ENCODE data around the gene TMEM205. TPM values are rescaled to one million over a fixed set of nuclear protein-coding genes. Genes with fewer than 3 reads are reported as not detected.

TMEM205 gene
- total and polyA plus RNA-seq, 10 of the 15 experiments (the other 5 are each of a cell fraction or from before 2014, with no cell fraction given), result 27.8 to 144 (median 88.3) TPM

DNA sequence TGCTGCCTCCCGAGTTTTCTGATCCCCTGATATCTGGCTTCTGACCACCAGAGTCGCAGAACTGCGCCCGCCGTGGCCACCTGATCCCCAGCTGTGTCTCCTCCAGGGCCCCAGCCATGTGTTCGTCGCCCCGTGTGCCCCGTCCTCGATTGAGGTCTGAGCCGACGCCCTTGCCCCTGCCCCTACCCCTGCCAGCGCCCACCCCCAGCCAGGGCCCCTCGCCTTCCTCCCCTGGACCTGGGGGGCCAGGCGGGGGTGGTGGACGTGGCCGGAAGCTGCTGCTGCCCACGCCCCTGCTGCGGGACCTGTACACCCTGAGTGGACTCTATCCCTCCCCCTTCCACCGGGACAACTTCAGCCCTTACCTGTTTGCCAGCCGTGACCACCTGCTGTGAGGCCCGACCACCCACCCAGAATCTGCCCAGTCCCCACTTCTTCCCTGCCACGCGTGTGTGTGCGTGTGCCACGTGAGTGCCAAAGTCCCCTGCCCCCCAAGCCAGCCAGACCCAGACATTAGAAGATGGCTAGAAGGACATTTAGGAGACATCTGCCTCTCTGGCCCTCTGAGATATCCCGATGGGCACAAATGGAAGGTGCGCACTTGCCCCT lies 18.3 kb upstream of the TMEM205 start:
- in situ Hi-C loops (cut with MboI), result no loop called here
- POLR2A ChIA-PET, result no interaction called here
- Histone ChIP-seq H3K9me3 (replicated peaks; ENCODE audit: control insufficient read depth, insufficient read depth, low read length) (no peaks in the 10 kb centered on the region), H3K9ac (ENCODE audit: control insufficient read depth, insufficient read depth, low read length) (no peak overlapping the region), H3K27me3 (replicated peaks in 1 of 2; ENCODE audit: control insufficient read depth in 2 of 2, insufficient read depth in 2 of 2, low read length in 1 of 2) (no peaks in the 10 kb centered on the region), H3K36me3 (ENCODE audit: control insufficient read depth in 2 of 2, insufficient read depth in 2 of 2, low read length in 1 of 2) (no peaks in the 10 kb centered on the region), H3K27ac (ENCODE audit: control insufficient read depth, insufficient read depth) (no peak overlapping the region), H2AFZ (ENCODE audit: control insufficient read depth, low read depth, low read length) (no peak overlapping the region), H4K20me1 (ENCODE audit: control insufficient read depth, insufficient read depth) (no peaks in the 10 kb centered on the region), H3K79me2 (ENCODE audit: control insufficient read depth, insufficient read depth, low read length) (no peaks in the 10 kb centered on the region), H3K4me3 (no peak overlapping the region), H3K4me1 (ENCODE audit: control insufficient read depth, insufficient read depth, low read length) (no peaks in the 10 kb centered on the region), H3K4me2 (ENCODE audit: control insufficient read depth, insufficient read depth) (no peak overlapping the region)
- FAIRE-seq (no peak), ATAC-seq (no peak), DNase-seq (ENCODE audit: low read depth, low spot score) (no peak)
- TF ChIP-seq, protein P1, sequence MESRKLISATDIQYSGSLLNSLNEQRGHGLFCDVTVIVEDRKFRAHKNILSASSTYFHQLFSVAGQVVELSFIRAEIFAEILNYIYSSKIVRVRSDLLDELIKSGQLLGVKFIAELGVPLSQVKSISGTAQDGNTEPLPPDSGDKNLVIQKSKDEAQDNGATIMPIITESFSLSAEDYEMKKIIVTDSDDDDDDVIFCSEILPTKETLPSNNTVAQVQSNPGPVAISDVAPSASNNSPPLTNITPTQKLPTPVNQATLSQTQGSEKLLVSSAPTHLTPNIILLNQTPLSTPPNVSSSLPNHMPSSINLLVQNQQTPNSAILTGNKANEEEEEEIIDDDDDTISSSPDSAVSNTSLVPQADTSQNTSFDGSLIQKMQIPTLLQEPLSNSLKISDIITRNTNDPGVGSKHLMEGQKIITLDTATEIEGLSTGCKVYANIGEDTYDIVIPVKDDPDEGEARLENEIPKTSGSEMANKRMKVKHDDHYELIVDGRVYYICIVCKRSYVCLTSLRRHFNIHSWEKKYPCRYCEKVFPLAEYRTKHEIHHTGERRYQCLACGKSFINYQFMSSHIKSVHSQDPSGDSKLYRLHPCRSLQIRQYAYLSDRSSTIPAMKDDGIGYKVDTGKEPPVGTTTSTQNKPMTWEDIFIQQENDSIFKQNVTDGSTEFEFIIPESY (IDR thresholded peaks at IDR 0.05), result no peak
- TF ChIP-seq GATAD2B (conservative IDR thresholded peaks at IDR 0.05; ENCODE audit: low read depth), result no peak
- TF ChIP-seq, protein P2, sequence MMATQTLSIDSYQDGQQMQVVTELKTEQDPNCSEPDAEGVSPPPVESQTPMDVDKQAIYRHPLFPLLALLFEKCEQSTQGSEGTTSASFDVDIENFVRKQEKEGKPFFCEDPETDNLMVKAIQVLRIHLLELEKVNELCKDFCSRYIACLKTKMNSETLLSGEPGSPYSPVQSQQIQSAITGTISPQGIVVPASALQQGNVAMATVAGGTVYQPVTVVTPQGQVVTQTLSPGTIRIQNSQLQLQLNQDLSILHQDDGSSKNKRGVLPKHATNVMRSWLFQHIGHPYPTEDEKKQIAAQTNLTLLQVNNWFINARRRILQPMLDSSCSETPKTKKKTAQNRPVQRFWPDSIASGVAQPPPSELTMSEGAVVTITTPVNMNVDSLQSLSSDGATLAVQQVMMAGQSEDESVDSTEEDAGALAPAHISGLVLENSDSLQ (IDR thresholded peaks at IDR 0.05), result no peak
- CTCF ChIA-PET, result interaction anchor here (1.3 kb wide), 1 partner anchor 13 kb away, joined by 3 read pairs; no protein-coding TSS in a partner anchor
- SMC1A ChIA-PET (ENCODE audit: uncharacterized antibody, unreplicated experiment), result no interaction called here
- intact Hi-C loops (cut with micrococcal nuclease; ENCODE audit: unreplicated experiment), result no loop called here
- WGBS (ENCODE audit: insufficient coverage, insufficient replicate concordance, low lambda C conversion rate, missing lambda C conversion rate), result 84% methylated on average over 22 of the region's 28 CpGs
- no TSS peak for BruUV-seq (replicated peaks)
- RAD21 ChIA-PET (ENCODE audit: unreplicated experiment), result no interaction called here

DNA sequence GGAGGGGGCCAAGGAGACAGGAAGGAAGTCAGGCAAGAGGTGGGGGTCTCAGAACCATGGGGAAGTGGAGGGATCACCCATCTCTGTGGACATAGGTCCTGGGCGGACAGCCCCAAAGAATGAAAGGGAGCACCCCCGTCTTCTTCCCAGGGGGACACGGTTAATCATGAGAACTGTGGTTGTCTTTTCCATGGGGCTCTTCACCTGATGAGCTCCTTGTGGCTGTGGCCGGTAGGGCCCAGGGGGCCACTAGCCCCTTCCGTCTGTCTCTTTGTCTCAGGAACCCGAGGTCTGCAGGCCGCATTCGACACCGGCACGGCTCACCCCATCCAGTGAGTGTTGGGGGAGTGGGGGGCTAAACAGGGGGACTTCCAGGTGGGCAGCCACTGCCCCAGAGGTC lies 17.8 kb upstream of the TMEM205 start:
- TF ChIP-seq MYB (IDR thresholded peaks at IDR 0.05; ENCODE audit: borderline replicate concordance, low read depth, low read length) (no peak), CBX3 (IDR thresholded peaks at IDR 0.05; ENCODE audit: borderline replicate concordance, low read depth) (no peak)
- intact Hi-C loops (cut with micrococcal nuclease; ENCODE audit: unreplicated experiment), result no loop called here
- Histone ChIP-seq H3K9ac (ENCODE audit: control insufficient read depth, insufficient read depth, low read length) (no peak overlapping the region), H3K79me2 (ENCODE audit: control insufficient read depth, insufficient read depth, low read length) (no peaks in the 10 kb centered on the region), H3K4me3 (no peak overlapping the region), H3K9me3 (replicated peaks; ENCODE audit: control insufficient read depth, insufficient read depth, low read length) (no peaks in the 10 kb centered on the region), H4K20me1 (ENCODE audit: control insufficient read depth, insufficient read depth) (no peaks in the 10 kb centered on the region), H3K4me1 (ENCODE audit: control insufficient read depth, insufficient read depth, low read length) (no peaks in the 10 kb centered on the region), H2AFZ (ENCODE audit: control insufficient read depth, low read depth, low read length) (no peak overlapping the region), H3K4me2 (ENCODE audit: control insufficient read depth, insufficient read depth) (no peak overlapping the region), H3K36me3 (ENCODE audit: control insufficient read depth in 2 of 2, insufficient read depth in 2 of 2, low read length in 1 of 2) (no peaks in the 10 kb centered on the region), H3K27ac (ENCODE audit: control insufficient read depth, insufficient read depth) (no peak overlapping the region), H3K27me3 (replicated peaks in 1 of 2; ENCODE audit: control insufficient read depth in 2 of 2, insufficient read depth in 2 of 2, low read length in 1 of 2) (no peaks in the 10 kb centered on the region)
- ChIA-PET CTCF (interaction anchor here (1.3 kb wide), 1 partner anchor 14 kb away, joined by 3 read pairs; no protein-coding TSS in a partner anchor), RAD21 (ENCODE audit: unreplicated experiment) (interaction anchor here (1.4 kb wide), 1 partner anchor 10 kb away, joined by 5 read pairs; the partner anchor contains the start of gene SWSAP1), POLR2A (no interaction called here), SMC1A (ENCODE audit: uncharacterized antibody, unreplicated experiment) (no interaction called here)
- WGBS (ENCODE audit: insufficient coverage, insufficient replicate concordance, low lambda C conversion rate, missing lambda C conversion rate), result 97% methylated on average over 10 of the region's 10 CpGs
- in situ Hi-C loops (cut with MboI), result no loop called here
- ATAC-seq (no peak), FAIRE-seq (no peak), DNase-seq (ENCODE audit: low read depth, low spot score) (no peak)
- no TSS peak for BruUV-seq (replicated peaks)
